Stimulated activated CD8-positive, alpha-beta memory T cell treated with anti-CD3 and anti-CD28 coated beads, Interleukin-4, amount 100 ng/mL, for 4 hours (primary cell): Measurements from ENCODE around the gene CHSY3.

Experiments
- DNase-seq, 2 donors: peaks; one replicate each; pipeline ENCODE4 v3.0.0-alpha.2; 2020; ENCODE audit warnings: low read depth in 2 of 2, low spot score in 1 of 2

CHSY3 gene

DNA sequence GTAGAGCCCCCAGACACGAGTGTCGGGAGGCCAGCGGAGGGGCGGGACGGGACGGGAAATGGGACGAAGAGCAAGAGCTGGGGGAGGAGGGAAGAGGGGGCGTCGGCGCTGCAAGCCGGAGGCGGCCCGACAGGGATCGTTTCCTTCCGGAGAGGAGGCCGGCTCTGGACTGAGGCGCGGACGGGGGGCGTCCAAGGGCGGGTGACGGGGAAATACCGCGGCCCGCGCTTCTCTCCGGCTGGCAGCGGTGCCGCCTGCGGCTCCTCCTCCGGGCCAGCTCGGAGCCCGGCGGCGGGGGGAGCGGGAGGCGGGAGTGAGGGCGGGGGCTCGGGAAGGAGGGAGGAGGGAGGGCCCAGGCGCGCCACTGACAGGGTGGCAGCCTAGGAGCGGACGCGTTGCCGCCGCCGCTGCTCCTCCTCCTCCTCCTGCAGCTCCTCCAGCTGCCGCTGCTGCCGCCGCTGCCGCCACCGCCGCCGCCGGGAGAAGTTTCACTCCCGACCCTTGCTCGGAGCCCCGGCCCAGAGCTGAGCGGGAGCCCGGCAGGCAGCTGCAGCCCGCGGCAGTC lies at the start of gene CHSY3:
CHSY3 (plus strand) TSS at position 364 of the 565 bp plus-strand sequence.
- DNase-seq = no peak

GRCh38 chr5:129856325-129856724 lies 47.9 kb upstream of the CHSY3 start:
- DNase-seq = no peak

DNA sequence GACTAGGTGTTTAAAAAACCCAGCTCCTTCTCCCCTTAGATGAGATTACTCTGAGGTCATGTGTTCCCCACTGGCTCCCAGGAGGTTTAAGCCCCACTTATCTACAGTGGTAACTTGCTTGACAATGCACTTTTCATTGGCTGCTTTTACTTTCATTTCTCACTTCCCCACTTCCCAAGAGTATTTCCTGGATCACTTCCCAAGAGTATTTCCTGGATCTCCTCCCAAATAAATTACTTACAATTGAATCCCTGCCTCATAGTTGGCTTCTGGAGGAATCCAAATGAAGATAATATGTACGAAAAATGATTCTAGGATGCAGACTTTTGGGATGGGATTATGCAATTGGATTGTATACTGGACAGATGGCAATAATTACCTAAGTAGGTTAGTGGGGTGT lies 47.1 kb upstream of the CHSY3 start:
- DNase-seq = no peak

DNA sequence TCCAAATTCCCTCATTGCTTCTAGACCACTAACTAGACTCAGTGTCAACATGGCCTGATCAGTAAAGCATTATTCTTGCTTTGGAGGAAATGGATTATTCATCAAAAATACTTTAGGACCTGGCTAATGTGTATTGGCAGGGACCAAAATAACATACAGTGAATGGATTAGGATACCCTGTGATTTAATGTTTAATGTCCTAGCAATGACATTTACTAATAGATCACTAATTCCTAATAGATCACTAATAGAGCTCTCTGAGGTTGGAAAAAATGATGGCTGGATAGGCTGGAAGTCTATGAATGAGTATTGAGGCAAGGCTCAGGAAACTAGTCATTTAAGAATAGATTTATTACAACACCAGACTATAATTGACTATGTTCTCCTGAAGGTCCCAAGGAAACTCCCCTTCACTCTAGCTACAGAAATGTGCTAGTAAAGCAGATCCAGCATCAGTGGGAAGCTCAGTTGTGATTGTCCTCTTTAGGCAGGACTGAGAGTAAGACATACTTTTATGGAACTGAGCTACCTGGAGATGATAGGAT lies 46.1 kb upstream of the CHSY3 start:
- DNase-seq = no peak

DNA sequence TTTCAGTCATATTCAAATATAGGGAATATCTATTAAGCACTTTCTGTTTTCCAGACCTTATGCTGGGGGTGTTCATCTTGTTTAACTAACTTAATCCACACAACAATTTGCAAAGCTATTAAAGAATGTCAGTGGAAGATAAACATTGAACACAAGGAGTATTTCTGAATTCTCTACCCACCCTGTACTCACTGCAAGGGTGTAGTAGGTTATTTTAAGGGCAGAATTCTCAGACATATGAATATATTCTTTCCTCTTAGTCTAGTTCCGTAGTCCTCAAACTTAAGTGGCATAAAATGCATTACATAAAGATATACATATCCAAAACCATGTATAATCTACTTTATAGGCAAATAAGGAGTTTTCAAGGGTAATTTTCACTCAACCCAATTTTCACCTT lies 19.9 kb upstream of the CHSY3 start:
- no peak for DNase-seq

DNA sequence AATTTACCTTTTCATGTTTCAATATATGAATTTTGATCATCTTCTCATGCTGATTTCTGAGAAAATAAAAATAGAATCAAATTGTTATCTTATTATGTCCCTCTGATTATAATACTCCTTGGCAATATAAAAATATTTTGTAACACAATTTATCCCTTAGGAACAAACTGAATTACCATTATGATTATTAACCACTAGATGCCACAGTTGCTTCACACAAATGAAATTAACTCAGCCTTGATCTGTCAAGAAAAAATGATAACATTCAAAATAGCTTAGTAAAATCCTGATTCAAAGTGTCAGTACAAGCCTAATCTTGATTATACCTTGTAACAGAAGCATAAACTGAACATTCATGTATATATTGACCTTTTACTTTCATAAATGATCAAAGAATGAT lies 4.8 kb upstream of the CHSY3 start:
- DNase-seq = no peak

- DNase-seq = no peak
Measured at GRCh38 chr5:129902816-129903215, 1.4 kb upstream of the CHSY3 start.

- DNase-seq = no peak
Measured at GRCh38 chr5:129903466-129904101, 681 bp upstream of the CHSY3 start.

DNA sequence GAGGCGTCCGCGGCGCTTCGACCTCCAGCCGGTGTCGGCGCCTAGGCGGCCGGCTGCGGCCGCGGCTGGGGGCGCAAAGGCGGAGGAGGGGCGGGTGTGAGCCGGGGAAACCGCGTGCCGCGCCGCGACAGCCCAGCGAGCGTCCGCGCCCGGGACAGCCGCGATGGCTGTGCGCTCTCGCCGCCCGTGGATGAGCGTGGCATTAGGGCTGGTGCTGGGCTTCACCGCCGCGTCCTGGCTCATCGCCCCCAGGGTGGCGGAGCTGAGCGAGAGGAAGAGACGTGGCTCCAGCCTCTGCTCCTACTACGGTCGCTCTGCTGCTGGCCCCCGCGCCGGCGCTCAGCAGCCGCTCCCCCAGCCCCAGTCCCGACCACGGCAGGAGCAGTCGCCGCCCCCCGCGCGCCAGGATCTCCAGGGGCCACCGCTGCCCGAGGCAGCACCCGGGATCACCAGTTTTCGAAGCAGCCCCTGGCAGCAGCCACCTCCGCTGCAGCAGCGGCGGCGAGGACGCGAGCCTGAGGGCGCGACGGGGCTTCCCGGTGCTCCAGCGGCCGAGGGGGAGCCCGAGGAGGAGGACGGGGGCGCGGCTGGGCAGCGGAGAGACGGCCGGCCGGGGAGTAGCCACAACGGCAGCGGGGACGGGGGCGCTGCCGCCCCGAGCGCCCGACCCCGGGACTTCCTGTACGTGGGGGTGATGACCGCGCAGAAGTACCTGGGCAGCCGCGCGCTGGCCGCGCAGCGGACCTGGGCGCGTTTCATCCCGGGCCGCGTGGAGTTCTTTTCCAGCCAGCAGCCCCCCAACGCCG lies 605 bp downstream of the CHSY3 start:
- DNase-seq = no peak

GRCh38 chr5:129905473-129906176 lies 1.4 kb downstream of the CHSY3 start:
- DNase-seq = no peak

DNA sequence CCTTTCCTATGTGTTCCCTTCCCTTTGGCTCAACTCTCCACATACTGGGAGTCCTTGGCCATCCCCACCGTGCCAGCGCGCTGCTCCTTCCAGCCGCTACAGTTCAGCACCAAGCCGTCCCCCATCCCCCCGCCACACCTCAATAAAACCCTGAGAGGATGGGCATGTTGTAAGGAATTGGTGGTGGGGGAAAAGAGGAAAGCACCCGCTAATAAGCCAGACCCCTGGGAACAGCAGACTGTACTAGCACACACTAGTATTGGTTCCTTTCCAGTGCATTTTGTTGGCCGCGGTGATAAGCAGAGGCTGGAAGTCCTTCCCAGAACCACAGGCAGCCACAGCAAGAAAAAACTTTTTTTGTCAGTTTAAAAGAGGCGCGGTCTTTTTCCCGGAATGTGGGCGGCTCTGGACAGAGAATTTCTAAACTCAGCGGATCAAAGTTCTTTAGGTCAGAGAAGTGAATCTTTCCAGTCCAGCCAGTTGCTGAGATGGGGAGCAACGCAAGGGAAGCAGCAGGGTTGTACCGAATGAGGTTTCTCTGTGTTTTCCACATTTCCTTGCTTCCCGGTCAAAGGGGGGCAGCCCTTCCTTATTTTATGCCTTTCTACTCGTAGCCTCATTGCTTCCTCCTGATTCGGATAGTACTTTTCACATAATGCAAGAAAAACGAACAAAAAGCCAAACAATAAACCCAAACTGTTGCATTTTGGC lies 2.1 kb downstream of the CHSY3 start:
- no peak for DNase-seq

GRCh38 chr5:129909225-129909624 lies 5.0 kb downstream of the CHSY3 start:
- DNase-seq = no peak

GRCh38 chr5:129912601-129913255 lies 8.5 kb downstream of the CHSY3 start:
- no peak for DNase-seq

GRCh38 chr5:129915415-129915814 lies 11.2 kb downstream of the CHSY3 start:
- no peak for DNase-seq

DNA sequence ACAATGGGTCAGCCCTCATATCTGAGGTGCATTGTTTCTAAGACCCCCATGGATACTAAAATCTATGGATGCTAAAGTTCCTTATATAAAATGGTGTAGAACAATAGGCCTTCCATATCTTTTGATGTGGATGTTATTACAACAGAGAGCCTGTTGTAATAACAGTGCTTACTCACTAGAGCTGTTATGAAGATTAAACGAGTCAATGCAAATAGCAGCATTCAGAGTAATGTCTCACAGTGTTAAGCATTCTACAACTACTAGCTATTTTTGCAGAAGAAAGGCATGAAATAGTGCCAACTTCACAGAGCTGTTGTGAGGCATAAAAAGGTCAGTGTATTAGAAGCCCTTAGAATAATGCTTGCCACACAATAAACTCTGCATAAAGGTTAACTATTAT lies 13.0 kb downstream of the CHSY3 start:
- DNase-seq = no peak

DNA sequence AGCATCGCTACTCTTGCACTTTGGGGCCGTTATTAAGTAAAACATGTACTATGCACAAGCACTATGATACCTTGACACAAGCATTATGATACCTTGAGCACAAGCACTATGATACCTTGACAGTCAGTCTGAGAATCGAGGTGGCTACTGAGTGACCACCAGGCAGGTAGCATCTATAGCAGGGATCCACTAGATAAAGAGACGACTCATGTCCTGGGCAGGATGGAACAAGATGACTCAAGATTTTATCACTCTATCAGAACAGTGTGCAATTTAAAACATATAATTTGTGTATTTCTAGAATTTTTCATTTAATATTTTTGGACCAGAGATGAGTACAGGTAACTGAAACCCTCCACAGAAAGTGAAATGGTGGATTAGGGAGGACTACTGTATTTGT lies 16.9 kb downstream of the CHSY3 start:
- DNase-seq = no peak

DNA sequence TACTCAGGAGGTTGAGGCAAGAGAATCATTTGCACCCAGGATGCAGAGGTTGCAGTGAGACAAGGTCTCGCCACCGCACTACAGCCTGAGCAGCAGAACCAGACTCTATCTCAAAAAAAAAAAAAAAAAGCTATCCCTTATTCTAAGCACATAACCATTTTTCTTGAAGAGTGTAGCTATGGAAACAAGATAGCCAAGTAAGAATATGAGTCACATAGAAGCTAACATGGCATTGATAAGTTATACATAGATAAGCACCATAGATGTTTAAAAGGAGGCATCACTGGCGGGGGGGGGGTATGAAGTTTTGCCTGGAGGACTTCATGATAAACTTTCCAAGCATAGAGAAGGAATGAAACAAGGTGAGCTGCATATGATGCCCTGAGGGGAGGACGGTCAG lies 26.0 kb downstream of the CHSY3 start:
- no peak for DNase-seq

DNA sequence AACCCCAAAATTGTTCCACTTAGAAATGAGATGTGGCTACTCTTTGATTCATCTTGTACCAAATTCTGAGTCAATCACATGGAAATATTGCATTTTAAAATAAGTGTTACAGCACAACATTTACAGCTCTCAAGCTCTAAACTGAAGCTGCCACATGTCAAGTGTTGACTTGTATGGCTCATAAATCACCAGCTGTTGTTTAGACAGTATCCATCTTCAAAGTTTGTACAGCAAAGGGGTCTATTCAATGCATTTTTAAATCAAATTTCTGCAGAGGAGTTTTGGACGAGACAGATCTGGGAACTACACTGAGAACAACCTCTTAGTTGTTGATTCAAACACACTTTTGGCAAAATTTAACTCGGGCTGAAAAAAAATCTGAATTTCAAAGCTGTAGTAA lies 31.4 kb downstream of the CHSY3 start:
- no peak for DNase-seq

DNA sequence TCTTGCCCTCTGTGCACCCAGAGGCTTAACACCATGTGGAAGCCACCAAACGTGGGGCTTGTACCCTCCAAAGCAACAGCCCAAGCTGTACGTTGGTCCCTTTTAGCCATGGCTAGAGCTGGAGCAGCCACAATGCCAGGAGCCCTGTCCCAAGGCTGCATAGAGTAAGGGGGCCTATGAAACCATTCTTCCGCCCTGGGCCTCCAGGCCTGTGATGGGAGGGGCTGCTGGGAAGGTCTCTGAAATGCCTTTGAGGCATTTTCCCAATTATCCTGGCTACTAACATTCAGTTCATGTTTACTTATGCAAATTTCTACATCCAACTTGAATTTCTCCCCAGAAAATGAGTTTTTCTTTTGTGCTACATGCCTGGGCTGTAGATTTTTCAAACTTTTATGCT lies 33.8 kb downstream of the CHSY3 start:
- no peak for DNase-seq

DNA sequence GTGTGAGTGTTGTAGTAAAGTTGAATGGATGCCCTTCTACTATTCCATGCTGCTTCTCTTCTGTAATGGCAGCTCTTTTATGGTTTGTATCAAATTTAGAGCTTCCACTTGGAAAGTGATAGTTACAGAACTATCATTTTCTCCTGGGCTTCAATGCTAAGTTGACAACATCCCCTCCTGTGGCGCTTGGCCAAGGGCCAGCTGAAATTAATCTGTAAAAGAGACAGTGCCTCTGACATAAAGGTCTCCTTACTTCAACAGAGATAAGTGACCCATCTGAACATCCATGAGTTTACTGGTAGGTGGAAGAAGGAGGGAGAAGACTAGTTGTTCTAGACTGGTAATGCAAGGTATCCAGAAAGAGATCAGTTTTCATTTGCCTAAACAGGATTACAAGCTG lies 39.7 kb downstream of the CHSY3 start:
- DNase-seq = no peak
